Duodenal mucosa (tissue), 2 donors: ENCODE data around the gene MRPL34.
A peak's percentile ranks its signal among the peaks of the same experiment; 100 is the strongest.

Experiments used
- H3K27ac ChIP-seq: one replicate; pipeline ENCODE4 v1.7.0; 2013; ENCODE audit warnings: low read depth, low read length
- H3K27me3 ChIP-seq, 2 donors: one replicate each; pipeline ENCODE4 v1.7.0; 2013; ENCODE audit warnings: low read length in 2 of 2, control low read depth in 1 of 2; ENCODE audit not compliant: insufficient read depth in 2 of 2, control insufficient read depth in 1 of 2
- H3K36me3 ChIP-seq, 2 donors: one replicate each; pipeline ENCODE4 v1.7.0; 2013; ENCODE audit warnings: low read length in 2 of 2, control low read depth in 1 of 2; ENCODE audit not compliant: insufficient read depth in 2 of 2, control insufficient read depth in 1 of 2
- H3K4me1 ChIP-seq, 2 donors: one replicate each; pipeline ENCODE4 v1.7.0; 2013; ENCODE audit warnings: low read length in 2 of 2, control low read depth in 1 of 2; ENCODE audit not compliant: insufficient read depth in 2 of 2, control insufficient read depth in 1 of 2
- H3K4me3 ChIP-seq, 2 donors: one replicate each; pipeline ENCODE4 v1.7.0; 2013; ENCODE audit warnings: low read length in 2 of 2, low read depth in 1 of 2
- H3K9ac ChIP-seq, 2 donors: one replicate each; pipeline ENCODE4 v1.7.0; 2013; ENCODE audit warnings: low read length in 2 of 2, low read depth in 1 of 2
- H3K9me3 ChIP-seq, 2 donors: one replicate each; pipeline ENCODE4 v1.7.0; 2013; ENCODE audit warnings: low read length in 2 of 2, control low read depth in 1 of 2; ENCODE audit not compliant: control insufficient read depth in 1 of 2

MRPL34 gene

DNA sequence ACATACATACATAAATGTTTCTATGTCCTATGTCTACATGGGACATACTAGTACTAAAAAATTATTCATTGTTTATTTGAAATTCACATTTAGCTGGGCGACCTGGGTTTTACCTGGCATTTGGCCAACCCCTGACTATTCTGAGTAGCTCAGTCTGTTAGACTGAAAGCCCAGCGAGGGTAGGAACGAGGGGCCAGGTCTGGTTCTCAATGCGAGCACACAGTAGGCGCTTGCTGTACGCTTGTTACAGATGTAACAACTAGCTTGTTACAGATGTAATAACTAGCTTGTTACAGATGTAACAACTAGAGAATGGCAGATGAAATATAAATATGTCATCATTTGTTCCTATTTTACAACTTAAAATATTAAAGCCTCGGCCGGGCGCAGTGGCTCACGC, 29.9 kb downstream of the MRPL34 start:
- Histone ChIP-seq H3K27me3 (peaks cover 5 to 8% of the 10 kb centered on the region in 2 donors), H3K4me3 (peak overlapping the region in 1 of 2 donors; percentile 63), H3K36me3 (no peaks in the 10 kb centered on the region), H3K9ac (no peak overlapping the region), H3K27ac (no peak overlapping the region), H3K4me1 (peaks cover 20 to 41% of the 10 kb centered on the region in 2 donors), H3K9me3 (no peaks in the 10 kb centered on the region)

DNA sequence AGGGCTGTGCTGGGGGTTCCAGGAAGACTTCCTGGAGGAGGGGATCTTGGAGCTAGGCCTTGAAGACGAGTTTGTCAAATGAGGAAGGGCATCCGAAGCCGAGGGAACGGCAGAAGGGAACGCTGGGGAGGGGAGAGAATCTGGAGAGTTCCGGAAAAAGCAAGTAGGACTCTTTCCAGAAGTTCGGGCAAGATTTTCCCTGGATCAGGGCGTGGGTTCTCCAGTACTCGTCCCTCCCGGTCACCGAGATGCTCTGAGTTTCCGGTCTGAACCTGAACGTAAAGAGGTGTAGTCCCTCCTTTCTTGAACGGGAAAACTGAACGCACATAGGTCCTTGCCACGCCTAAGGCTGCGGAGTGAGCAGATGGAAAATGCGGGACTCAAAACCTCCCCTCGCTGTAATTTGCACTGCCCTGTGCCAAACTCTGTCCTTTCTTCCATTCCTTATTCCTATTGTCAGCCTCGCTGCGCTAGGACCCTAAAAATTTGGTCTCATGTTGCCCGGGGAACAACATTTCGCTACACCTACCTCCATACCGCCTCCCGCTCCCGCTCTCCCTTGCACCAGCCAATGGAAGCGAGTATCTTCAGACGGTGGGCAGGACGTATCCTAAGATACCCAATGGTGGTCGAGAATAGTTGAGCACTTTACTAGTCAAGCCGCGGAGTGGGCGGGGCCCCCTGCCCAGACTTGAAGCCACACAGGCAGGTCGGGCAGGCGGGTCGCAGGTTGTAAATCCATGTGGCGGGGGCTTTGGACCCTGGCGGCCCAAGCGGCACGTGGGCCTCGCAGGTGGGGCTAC, 31.4 kb downstream of the MRPL34 start, which contains the start of gene GTPBP3:
Gene GTPBP3 (plus strand): TSS at position 682 of the 803 bp plus-strand sequence. CDS start 59 bp downstream, at position 741.
- Histone ChIP-seq H3K27ac (peak within 1 kb of the TSS; percentile 93), H3K4me3 (peak within 1 kb of the TSS; percentile 95 to 99), H3K27me3 (no peaks in the 10 kb centered on the region), H3K9ac (peak within 1 kb of the TSS; percentile 93 to 94), H3K4me1 (peaks cover 20 to 36% of the 10 kb centered on the region in 2 donors), H3K36me3 (peaks cover 0 to 7% of the 10 kb centered on the region in 2 donors), H3K9me3 (no peaks in the 10 kb centered on the region)

DNA sequence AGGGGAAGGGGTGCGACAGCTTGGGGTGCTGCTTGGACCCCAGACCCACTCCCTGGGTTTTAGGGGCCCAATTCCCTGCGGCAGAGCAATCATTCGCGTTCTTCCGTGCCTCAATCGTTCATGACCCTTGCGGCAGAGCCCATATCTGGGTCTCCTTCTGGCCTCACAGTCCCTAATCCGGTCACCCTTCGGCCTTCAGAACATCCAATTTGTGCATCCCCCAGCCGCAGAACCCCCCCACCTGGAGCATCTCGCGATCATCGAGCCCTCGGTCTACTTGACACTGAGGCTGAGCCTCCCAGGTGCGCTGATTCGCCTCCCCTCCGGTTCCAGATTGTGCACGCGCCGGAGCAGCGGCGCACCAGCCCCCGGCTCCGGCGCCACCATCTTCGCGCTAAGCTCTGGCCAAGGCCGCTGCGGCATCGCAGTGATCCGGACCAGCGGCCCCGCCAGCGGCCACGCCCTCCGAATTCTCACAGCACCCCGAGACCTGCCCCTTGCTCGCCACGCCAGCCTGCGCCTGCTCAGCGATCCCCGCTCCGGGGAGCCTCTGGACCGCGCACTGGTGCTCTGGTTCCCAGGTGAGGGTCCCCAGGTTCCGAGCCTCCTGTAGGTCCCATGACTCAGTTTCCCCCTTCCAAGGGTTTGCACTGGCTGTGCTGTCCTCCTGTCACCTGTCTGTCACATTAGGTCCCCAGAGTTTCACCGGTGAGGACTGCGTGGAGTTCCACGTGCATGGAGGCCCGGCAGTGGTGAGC, 32.2 kb downstream of the MRPL34 start:
- Histone ChIP-seq H3K27me3 (no peaks in the 10 kb centered on the region), H3K36me3 (peaks cover 0 to 7% of the 10 kb centered on the region in 2 donors), H3K9me3 (no peaks in the 10 kb centered on the region), H3K27ac (peak overlapping the region; percentile 42), H3K4me1 (peaks cover 20 to 36% of the 10 kb centered on the region in 2 donors), H3K4me3 (peak overlapping the region; percentile 95 to 99), H3K9ac (peak overlapping the region; percentile 93 to 94)

DNA sequence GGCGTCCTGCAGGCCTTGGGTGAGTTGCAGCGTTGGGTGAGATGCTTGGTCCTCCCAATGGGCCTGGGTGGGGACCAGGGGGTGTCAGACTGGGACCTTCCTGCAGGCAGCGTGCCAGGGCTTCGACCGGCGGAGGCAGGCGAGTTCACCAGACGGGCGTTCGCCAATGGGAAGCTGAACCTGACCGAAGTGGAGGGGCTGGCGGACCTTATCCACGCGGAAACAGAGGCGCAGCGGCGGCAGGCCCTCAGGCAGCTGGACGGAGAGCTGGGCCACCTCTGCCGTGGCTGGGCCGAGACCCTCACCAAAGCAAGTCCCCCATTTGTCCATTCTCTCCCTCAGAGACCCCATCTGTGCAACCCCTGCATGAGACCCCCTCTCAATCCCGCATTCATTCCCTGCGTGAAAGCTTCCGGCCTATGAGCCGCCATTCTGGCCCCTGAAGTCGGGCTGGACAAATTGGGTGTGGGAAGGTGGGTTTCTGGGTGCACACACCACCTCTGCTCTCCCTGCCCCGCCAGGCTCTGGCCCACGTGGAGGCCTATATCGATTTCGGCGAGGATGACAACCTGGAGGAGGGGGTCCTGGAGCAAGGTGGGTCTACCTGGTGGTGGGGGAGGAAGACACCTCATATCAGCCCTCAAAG, 32.9 kb downstream of the MRPL34 start:
- H3K27me3 ChIP-seq: no peaks in the 10 kb centered on the region
- peak overlapping the region in 1 of 2 donors; percentile 94 for H3K9ac ChIP-seq
- H3K36me3 ChIP-seq: peaks cover 0 to 7% of the 10 kb centered on the region in 2 donors
- no peaks in the 10 kb centered on the region for H3K9me3 ChIP-seq
- H3K4me3 ChIP-seq: peak overlapping the region; percentile 95 to 99
- H3K4me1 ChIP-seq: peaks cover 20 to 36% of the 10 kb centered on the region in 2 donors
- no peak overlapping the region for H3K27ac ChIP-seq

DNA sequence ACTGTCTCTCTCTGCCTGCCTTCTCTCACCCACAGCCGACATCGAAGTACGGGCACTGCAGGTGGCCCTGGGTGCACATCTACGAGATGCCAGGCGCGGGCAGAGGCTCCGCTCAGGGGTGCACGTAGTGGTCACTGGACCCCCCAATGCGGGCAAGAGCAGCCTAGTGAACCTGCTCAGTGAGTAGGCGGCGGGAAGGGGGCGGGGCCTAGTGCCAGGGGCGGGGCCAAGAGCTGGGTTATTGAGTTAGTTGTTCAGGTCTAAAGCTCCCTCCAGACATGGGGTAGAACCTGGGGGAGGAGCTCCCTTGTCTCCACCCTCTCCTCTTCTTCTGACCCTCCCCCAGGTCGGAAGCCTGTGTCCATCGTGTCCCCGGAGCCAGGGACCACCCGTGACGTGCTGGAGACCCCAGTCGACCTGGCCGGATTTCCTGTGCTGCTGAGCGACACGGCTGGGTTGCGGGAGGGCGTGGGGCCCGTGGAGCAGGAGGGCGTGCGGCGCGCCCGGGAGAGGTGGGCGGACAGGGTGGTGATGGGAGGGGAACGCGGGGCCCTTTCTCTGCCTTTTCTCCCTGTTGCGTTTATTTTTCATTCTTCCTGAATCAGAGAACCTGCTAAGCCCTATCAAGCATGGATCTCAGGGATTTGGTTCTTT, 33.5 kb downstream of the MRPL34 start:
- H3K4me3 ChIP-seq: no peak overlapping the region
- H3K27ac ChIP-seq: no peak overlapping the region
- H3K9ac ChIP-seq: no peak overlapping the region
- H3K4me1 ChIP-seq: peaks cover 16 to 30% of the 10 kb centered on the region in 2 donors
- H3K27me3 ChIP-seq: no peaks in the 10 kb centered on the region
- peaks cover 0 to 7% of the 10 kb centered on the region in 2 donors for H3K36me3 ChIP-seq
- no peaks in the 10 kb centered on the region for H3K9me3 ChIP-seq

DNA sequence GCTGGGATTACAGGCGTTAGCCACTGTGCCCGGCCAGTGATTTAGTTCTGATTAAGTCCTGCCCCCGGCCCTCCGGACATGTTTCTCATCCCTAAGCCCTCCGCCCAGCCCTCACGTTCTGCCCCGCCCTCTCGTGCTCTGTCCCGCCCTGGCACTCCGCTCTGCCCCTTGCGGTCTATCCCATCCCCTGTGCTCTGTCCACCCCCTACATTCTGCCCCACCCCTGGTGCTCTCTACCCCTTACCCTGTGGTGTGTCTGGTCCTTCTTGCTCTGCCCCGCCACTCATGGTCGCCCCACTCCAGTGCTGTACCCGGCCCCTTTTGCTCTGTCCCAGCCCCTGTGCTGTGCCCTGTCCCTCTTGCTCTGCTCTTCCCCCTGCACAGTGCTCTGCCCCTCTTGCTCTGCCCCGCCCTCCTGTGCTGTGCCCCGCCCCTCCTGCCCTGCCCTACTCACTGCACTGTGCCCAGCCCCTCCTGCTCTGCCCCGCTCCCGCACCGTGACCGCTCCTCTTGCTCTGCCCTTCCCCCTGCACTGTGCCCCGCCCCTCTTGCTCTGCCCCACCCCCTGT, 34.7 kb downstream of the MRPL34 start:
- Histone ChIP-seq H3K27ac (no peak overlapping the region), H3K9ac (no peak overlapping the region), H3K4me3 (no peak overlapping the region), H3K4me1 (peaks cover 10 to 22% of the 10 kb centered on the region in 2 donors), H3K9me3 (no peaks in the 10 kb centered on the region), H3K27me3 (no peaks in the 10 kb centered on the region), H3K36me3 (peaks cover 0 to 7% of the 10 kb centered on the region in 2 donors)

DNA sequence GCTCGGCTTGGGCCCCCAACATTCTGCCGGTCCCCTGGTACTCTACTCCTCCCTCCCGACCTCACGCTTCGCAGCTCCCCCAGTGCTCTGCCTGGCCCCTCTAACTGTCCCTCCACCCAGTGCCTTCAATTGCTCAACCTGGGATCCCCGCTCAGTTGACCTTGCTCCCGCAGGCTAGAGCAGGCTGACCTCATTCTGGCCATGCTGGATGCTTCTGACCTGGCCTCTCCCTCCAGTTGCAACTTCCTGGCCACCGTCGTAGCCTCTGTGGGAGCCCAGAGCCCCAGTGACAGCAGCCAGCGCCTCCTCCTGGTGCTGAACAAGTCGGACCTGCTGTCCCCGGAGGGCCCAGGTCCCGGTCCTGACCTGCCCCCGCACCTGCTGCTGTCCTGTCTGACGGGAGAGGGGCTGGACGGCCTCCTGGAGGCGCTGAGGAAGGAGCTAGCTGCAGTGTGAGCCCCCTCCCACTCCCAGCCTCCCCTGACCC, 35.2 kb downstream of the MRPL34 start:
- Histone ChIP-seq H3K9ac (peak overlapping the region in 1 of 2 donors; percentile 12), H3K27me3 (no peaks in the 10 kb centered on the region), H3K9me3 (no peaks in the 10 kb centered on the region), H3K36me3 (peaks cover 0 to 7% of the 10 kb centered on the region in 2 donors), H3K27ac (no peak overlapping the region), H3K4me3 (no peak overlapping the region), H3K4me1 (peaks cover 6 to 16% of the 10 kb centered on the region in 2 donors)

GRCh38 chr19:17341386-17341785, 35.7 kb downstream of the MRPL34 start:
- Histone ChIP-seq H3K9ac (no peak overlapping the region), H3K27me3 (no peaks in the 10 kb centered on the region), H3K4me1 (peaks cover 6 to 16% of the 10 kb centered on the region in 2 donors), H3K36me3 (peaks cover 0 to 7% of the 10 kb centered on the region in 2 donors), H3K4me3 (no peak overlapping the region), H3K27ac (no peak overlapping the region), H3K9me3 (no peaks in the 10 kb centered on the region)

DNA sequence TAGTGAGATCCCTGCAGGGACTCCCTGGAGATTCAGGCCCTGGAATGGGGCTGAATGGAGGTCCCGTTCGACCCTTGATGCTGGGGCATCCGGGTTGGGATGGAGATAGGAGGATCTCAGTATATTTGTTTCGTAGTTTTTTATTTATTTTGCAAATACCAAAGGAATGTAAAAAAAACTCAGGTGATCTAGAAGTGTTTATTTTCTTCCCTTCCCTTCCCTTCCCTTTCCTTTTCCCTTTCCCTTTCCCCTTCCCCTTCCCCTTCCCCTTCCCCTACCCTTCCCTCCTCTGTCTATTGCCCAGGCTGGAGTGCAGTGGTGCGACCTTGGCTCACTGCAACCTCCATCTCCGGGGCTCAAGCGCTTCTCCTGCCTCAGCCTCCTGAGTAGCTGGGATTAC, 36.2 kb downstream of the MRPL34 start:
- H3K4me3 ChIP-seq: no peak overlapping the region
- H3K27ac ChIP-seq: no peak overlapping the region
- no peaks in the 10 kb centered on the region for H3K27me3 ChIP-seq
- H3K9ac ChIP-seq: no peak overlapping the region
- H3K9me3 ChIP-seq: no peaks in the 10 kb centered on the region
- peaks cover 6 to 16% of the 10 kb centered on the region in 2 donors for H3K4me1 ChIP-seq
- peaks cover 0 to 7% of the 10 kb centered on the region in 2 donors for H3K36me3 ChIP-seq
